T-helper 1 cell treated with Interleukin-12 subunit alpha and Interleukin-12 subunit beta and Interleukin-4 antibody, amounts not matched to agents 30 μg/mL and 1 μg/mL, for 36 hours (primary cell): ENCODE data around the gene GALNT13.

Experiments used
- H3K27ac Mint-ChIP-seq: one replicate; pipeline ENCODE4 v1.8.0; 2021; ENCODE audit warnings: mild to moderate bottlenecking, mixed read lengths
- H3K27me3 Mint-ChIP-seq: one replicate; pipeline ENCODE4 v1.8.0; 2021; ENCODE audit warnings: low read depth, mixed read lengths
- H3K36me3 Mint-ChIP-seq: one replicate; pipeline ENCODE4 v1.8.0; 2021; ENCODE audit warnings: low read depth, mixed read lengths
- H3K4me1 Mint-ChIP-seq: one replicate; pipeline ENCODE4 v1.8.0; 2021; ENCODE audit warnings: low read depth, mixed read lengths
- H3K4me3 Mint-ChIP-seq: one replicate; pipeline ENCODE4 v1.8.0; 2021; ENCODE audit warnings: mild to moderate bottlenecking, moderate library complexity, mixed read lengths
- H3K9me3 Mint-ChIP-seq: one replicate; pipeline ENCODE4 v1.8.0; 2021; ENCODE audit warnings: mixed read lengths

The GALNT13 gene

DNA sequence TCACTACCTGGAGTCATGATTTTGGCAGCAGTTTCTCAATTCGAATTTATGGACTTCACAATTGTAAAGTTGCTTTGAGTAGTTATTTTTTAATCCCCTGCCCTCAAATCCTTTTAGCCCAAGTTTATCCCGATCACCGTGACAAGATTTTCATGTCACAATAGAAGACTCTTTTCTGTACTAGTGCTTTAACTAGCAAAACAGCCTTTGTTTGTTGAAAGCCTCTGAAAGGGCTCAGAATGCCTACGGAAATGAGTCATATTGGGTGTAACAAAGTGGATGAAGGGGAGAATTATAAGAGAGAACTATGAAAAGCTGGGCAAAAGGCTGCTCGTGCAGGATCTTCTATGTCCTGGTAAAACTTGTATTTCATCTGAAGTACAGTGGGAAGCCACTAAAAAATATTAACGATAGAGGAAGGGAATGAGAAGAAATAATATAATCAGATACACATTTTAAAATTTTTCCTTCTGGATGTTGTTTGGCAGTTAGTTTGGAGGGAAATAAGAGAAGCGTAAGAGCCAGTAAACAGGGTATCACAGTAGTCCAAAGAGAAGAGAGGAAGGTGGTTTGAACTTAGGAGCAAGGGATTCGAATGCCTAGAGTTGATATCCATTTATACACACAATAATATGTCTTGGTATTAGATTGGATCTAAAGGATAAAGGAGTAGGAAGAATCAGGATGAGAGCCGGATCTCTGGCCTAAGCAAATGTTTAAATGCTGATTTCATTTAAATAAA, 114.9 kb downstream of the GALNT13 start:
- Mint-ChIP-seq H3K36me3 (no peaks in the 10 kb centered on the region), H3K27ac (no peak overlapping the region), H3K27me3 (no peaks in the 10 kb centered on the region), H3K9me3 (peaks cover 6% of the 10 kb centered on the region), H3K4me1 (no peaks in the 10 kb centered on the region), H3K4me3 (no peak overlapping the region)

DNA sequence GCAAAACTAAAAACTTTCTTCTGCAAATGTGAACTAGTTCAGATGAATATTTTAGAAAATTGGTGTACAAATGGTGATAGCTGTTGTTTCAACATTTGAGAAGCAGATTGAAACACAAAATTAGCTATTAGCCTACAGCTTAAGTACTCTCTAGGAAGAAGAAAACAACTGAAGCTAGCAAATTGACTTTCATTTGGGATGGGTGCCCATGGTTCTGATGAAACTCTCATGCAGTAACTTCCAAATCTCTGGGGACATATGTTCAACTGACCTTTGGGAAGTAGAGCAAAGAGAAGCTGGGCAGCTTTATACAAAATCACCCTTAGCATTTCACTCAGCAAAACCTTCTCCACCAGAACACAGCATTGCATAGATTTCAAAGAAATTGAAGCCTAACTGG, 119.0 kb downstream of the GALNT13 start:
- Mint-ChIP-seq H3K36me3 (no peaks in the 10 kb centered on the region), H3K4me1 (no peaks in the 10 kb centered on the region), H3K27ac (no peak overlapping the region), H3K27me3 (no peaks in the 10 kb centered on the region), H3K9me3 (peaks cover 6% of the 10 kb centered on the region), H3K4me3 (no peak overlapping the region)

DNA sequence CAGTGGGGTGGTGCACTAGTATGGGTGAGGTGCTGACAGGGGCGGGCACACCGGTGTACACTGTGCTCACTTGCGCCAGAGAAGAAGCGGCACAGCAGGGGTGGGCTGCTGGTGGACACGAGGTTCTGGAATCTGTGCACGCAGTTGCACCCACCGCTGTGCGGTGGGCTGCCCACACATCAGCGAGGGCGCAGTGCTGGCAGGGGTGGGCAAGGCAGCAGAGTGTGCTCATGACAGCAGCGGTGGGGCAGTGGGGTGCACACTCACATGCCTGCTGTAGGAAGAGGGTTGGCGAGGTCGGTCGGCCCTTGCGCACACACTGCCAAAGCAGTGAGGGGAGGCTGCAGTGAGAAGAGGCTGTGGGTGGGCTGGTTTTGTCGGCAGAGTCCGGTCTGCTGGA, 141.8 kb downstream of the GALNT13 start:
- H3K4me3 Mint-ChIP-seq, result no peak overlapping the region
- no peaks in the 10 kb centered on the region for H3K4me1 Mint-ChIP-seq

DNA sequence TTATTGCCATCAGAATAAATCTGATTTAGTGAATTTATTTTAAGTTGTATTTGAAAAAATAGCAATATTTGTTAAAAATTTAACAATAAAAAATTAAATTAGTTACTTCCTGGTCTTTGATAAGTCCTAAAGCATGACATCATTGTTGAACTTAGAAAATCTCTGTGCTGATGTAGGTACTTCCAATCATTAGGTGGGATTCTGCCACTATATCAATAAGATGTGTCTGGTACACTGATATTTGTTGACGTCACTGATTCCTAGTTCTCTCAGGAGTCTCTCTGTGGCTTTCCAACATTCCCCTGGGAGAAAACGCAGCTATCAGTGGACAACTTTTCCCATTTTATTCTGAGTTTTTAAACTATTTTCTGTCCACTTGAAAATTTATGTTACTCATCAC, 143.5 kb downstream of the GALNT13 start:
- Mint-ChIP-seq H3K27ac (no peak overlapping the region), H3K27me3 (no peaks in the 10 kb centered on the region), H3K4me3 (no peak overlapping the region), H3K9me3 (peaks cover 15% of the 10 kb centered on the region), H3K4me1 (no peaks in the 10 kb centered on the region), H3K36me3 (no peaks in the 10 kb centered on the region)

More for the DNA sequence above, 141.8 kb downstream of the GALNT13 start:
- H3K36me3 Mint-ChIP-seq, result no peaks in the 10 kb centered on the region
- H3K27ac Mint-ChIP-seq, result no peak overlapping the region
- no peaks in the 10 kb centered on the region for H3K27me3 Mint-ChIP-seq
- peaks cover 22% of the 10 kb centered on the region for H3K9me3 Mint-ChIP-seq

DNA sequence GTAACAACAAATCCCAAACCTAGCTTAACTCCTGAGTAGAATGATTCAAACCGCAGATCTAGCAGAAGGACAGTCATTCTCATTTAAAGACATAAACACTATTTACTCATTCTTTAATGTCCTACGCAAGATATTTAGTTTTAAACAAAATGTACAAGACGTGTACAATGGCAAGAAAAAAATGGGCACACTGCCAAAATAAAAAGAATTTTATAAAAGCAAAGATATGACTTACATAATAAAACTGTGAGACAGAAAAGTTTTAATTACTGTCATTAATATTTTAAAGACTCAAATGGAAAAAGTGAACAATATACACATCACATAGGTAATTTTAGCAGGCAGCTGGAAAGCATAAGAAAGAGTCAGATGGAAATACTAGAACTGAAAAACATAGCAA, 157.8 kb downstream of the GALNT13 start:
- Mint-ChIP-seq H3K27ac (no peak overlapping the region), H3K4me3 (no peak overlapping the region), H3K36me3 (no peaks in the 10 kb centered on the region), H3K27me3 (no peaks in the 10 kb centered on the region), H3K4me1 (no peaks in the 10 kb centered on the region), H3K9me3 (peaks cover 19% of the 10 kb centered on the region)

DNA sequence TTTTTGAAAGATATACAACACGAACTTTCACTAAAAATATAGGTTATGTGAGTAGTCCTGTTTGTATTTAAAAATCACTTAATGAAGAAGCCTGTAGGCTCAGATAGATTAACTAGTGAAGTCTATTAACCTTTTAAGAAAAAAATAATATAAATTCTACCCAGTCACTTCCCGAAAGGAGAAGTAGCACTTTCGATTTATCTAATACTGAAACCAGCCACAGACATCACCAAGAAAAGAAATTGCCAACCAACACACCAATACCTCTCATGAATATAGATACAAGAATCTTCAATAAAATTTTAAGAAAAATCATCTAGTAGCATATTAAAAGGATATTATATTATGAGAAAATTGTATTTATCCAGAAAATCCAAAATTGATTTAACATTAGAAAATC, 160.5 kb downstream of the GALNT13 start:
- H3K4me3 Mint-ChIP-seq, result no peak overlapping the region
- no peak overlapping the region for H3K27ac Mint-ChIP-seq
- no peaks in the 10 kb centered on the region for H3K27me3 Mint-ChIP-seq
- no peaks in the 10 kb centered on the region for H3K4me1 Mint-ChIP-seq
- no peaks in the 10 kb centered on the region for H3K36me3 Mint-ChIP-seq
- peaks cover 6% of the 10 kb centered on the region for H3K9me3 Mint-ChIP-seq

DNA sequence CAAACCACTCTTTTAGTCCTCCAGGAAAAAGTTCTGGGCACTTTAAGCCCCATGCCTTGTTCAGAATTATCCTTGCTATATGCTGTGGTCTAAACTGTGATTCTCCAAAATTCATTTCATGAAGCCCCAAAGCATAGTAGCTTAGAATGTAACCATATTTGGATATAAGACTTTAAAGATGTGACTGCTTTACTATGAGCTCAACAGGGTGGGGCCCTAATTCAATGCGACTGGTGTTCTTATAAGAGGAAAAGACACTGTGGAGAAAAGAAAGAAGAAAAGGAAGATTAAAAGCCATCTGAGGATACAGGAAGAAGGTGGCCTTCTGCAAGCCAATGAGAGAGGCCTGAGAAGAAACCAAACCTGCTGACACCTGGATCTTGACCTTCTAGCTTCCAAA, 174.8 kb downstream of the GALNT13 start:
- peaks cover 3% of the 10 kb centered on the region for H3K9me3 Mint-ChIP-seq
- no peaks in the 10 kb centered on the region for H3K4me1 Mint-ChIP-seq
- H3K27me3 Mint-ChIP-seq, result no peaks in the 10 kb centered on the region
- no peak overlapping the region for H3K27ac Mint-ChIP-seq
- H3K36me3 Mint-ChIP-seq, result no peaks in the 10 kb centered on the region
- H3K4me3 Mint-ChIP-seq, result no peak overlapping the region

DNA sequence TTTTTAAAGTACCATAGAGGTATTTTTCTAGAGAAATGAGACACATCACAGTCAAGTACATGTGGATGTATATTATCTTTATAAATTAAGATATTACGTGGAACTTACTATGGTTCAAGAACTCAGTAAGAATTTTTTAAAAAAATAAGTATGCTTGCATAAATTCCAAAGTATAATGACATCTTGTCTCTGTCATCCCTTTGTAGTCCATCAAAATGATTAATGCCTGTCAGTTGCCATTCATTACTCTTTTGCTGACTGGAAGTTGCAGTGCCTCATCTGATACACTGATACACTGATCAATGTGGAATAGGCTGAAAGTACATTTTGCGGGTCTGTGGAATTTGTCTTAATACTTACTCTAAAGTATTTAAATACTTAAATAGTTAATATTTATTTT, 177.2 kb downstream of the GALNT13 start:
- Mint-ChIP-seq H3K4me1 (no peaks in the 10 kb centered on the region), H3K27me3 (no peaks in the 10 kb centered on the region), H3K36me3 (no peaks in the 10 kb centered on the region), H3K4me3 (no peak overlapping the region), H3K27ac (no peak overlapping the region), H3K9me3 (no peaks in the 10 kb centered on the region)

DNA sequence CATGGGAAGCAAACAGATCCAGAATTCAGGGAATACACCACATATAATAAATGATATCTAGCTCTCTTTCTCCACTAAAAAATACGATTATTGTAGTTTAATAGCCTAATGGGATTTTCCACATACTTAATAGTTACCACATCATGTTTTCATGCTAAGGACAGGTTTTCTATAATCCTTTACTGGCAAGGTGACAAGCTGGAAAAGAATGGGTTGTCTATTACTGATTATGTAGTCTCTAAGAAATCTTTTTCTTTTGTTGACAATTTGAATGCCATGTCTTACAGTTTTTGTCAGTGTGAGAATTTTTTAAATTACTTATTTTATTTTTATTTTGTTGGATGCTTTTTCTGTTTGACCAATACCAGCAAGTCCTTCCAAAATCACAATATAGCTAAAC, 177.8 kb downstream of the GALNT13 start:
- Mint-ChIP-seq H3K9me3 (no peaks in the 10 kb centered on the region), H3K27me3 (no peaks in the 10 kb centered on the region), H3K4me3 (no peak overlapping the region), H3K27ac (no peak overlapping the region), H3K4me1 (no peaks in the 10 kb centered on the region), H3K36me3 (no peaks in the 10 kb centered on the region)

DNA sequence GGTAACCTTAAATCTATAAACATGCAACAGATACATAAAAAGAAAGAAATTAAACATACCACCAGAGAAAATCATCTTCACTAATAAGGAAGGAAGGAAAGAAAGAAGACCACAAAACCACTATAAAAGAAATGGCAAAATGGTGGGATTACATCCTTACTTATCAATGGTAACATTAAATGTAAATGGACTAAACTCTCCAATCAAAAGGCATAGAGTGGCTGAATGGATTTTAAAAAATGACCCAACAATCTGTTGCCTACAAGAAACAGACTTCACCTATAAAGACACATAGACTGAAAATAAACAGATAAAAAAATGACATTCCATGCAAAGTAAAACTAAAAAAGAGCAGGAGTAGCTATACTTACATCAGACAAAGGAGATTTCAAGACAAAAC, 195.4 kb downstream of the GALNT13 start:
- H3K36me3 Mint-ChIP-seq, result no peaks in the 10 kb centered on the region
- H3K9me3 Mint-ChIP-seq, result peaks cover 9% of the 10 kb centered on the region
- H3K27me3 Mint-ChIP-seq, result no peaks in the 10 kb centered on the region
- H3K27ac Mint-ChIP-seq, result no peak overlapping the region
- no peak overlapping the region for H3K4me3 Mint-ChIP-seq
- no peaks in the 10 kb centered on the region for H3K4me1 Mint-ChIP-seq

DNA sequence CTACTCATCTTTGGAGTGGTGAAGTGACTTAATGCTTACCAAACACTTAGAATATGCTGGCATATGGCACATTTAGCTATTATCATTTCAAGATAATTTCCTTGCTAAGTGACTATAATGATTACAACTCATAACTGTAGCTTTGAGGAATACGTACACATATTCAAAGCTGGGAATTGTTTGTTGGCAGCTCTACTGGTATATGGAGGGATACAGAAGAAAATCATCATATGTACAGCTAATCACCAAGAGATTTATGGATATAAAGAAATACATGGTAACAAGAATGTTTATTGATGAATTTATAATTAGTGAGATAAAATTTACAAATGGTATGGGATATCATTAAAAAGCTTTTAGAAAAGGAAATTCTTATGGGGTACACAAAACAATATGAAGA, 207.2 kb downstream of the GALNT13 start:
- Mint-ChIP-seq H3K4me3 (no peak overlapping the region), H3K27me3 (no peaks in the 10 kb centered on the region), H3K4me1 (no peaks in the 10 kb centered on the region), H3K9me3 (peaks cover 4% of the 10 kb centered on the region), H3K27ac (no peak overlapping the region), H3K36me3 (no peaks in the 10 kb centered on the region)

DNA sequence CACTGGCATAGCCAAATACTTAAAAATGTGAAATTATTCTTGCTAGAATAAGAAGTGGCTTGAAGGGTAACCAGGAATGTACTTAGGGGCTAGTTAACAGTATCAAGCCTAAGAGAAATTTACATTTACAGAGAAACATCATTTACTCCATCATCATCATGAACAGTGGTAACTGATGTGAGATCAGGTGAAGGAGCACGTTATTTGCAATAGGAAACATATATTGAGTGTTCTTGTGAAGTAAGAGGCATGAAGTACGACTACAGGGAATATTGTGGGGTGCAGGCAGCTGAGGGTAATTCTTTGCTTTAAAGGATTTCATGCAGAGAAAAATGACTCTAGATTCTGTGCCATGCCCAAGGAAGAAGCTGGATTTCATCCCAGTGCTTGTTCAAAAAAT, 220.8 kb downstream of the GALNT13 start:
- no peaks in the 10 kb centered on the region for H3K27me3 Mint-ChIP-seq
- no peaks in the 10 kb centered on the region for H3K4me1 Mint-ChIP-seq
- no peaks in the 10 kb centered on the region for H3K9me3 Mint-ChIP-seq
- no peak overlapping the region for H3K4me3 Mint-ChIP-seq
- H3K36me3 Mint-ChIP-seq, result no peaks in the 10 kb centered on the region
- H3K27ac Mint-ChIP-seq, result no peak overlapping the region

DNA sequence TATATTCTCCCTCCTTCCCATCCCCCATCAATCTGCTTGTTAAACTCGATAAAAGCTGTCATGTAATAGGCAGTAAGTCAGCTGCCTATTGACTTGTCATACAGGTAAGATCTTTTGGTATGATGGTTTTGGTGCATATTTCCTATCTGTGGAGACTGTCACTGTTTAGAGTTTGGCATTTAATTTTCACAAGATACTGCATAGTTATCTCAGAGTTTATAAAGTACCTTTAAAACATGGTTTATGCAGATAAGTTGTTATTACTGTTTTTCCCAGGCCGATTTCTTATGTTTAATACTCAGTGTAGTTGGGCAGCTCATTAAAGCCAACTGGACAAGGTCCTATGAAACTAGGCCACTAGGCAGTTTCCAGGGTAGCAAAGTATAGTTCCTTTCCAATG, 222.1 kb downstream of the GALNT13 start:
- H3K9me3 Mint-ChIP-seq, result no peaks in the 10 kb centered on the region
- no peaks in the 10 kb centered on the region for H3K4me1 Mint-ChIP-seq
- no peaks in the 10 kb centered on the region for H3K27me3 Mint-ChIP-seq
- no peak overlapping the region for H3K4me3 Mint-ChIP-seq
- no peak overlapping the region for H3K27ac Mint-ChIP-seq
- H3K36me3 Mint-ChIP-seq, result no peaks in the 10 kb centered on the region

DNA sequence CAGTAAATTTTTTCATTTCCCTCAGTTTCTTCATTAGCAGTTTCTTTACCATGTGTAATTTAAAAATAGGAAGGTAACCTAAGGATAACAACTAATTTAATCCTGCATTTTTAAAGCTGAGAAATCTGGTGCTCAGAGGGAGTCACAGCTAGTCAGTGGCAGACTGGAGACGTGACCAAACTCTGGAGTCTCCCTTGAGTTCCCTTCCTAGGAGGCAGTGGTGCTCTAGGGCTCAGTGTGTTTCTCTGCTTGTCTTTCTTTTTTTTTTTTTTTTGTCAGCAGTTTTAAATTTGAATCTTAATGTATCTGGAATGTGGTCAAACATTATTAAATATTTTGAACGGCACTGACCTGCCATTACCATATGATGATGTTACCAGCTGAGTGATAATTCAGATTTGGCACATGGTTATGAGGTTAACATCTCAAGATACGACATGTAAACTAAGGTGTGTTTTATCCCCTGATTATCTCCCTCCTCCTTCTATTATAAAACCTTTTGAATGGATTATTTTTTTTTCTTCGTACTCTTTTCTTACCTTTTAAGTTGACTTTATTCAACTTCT, 226.2 kb downstream of the GALNT13 start:
- H3K27me3 Mint-ChIP-seq, result no peaks in the 10 kb centered on the region
- H3K4me1 Mint-ChIP-seq, result no peaks in the 10 kb centered on the region
- no peaks in the 10 kb centered on the region for H3K36me3 Mint-ChIP-seq
- no peak overlapping the region for H3K4me3 Mint-ChIP-seq
- H3K9me3 Mint-ChIP-seq, result peaks cover 19% of the 10 kb centered on the region
- no peak overlapping the region for H3K27ac Mint-ChIP-seq

DNA sequence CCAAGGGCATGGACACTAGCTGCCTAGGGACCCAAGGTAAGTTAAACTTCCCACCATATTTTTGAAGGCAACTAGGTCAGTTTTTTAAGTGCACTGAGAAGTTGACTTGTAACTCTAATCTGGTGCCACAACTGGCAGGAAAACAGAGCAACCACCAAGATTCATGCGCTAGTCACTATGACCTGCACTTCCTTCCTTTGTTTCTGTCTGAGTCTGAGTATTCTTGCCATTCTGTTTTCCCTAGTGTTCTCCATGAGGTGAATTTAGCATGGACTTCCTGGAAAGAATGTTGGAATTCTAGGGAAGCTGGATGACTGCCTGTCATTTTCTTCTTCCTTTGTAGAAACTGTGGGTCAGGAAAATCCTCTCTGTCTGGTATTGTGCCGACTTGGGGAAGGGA, 249.0 kb downstream of the GALNT13 start:
- H3K4me1 Mint-ChIP-seq, result no peaks in the 10 kb centered on the region
- no peaks in the 10 kb centered on the region for H3K36me3 Mint-ChIP-seq
- H3K27ac Mint-ChIP-seq, result no peak overlapping the region
- peaks cover 32% of the 10 kb centered on the region for H3K9me3 Mint-ChIP-seq
- H3K27me3 Mint-ChIP-seq, result no peaks in the 10 kb centered on the region
- H3K4me3 Mint-ChIP-seq, result no peak overlapping the region
